Stomach smooth muscle (tissue), 2 donors: ENCODE results near the gene KIAA1549.
"Not testable (repeated sequence)": the region's sequence is repeated elsewhere in the genome, so short reads cannot be mapped to it uniquely, and the experiment has no call there.

ENCODE experiments used
- H3K27ac ChIP-seq: one replicate; pipeline ENCODE4 v1.7.0; 2013; ENCODE audit warnings: mild to moderate bottlenecking, low read length, inconsistent platforms
- H3K27me3 ChIP-seq, 2 donors: one replicate each; pipeline ENCODE4 v1.7.0; 2013; ENCODE audit warnings: low read length in 2 of 2; ENCODE audit not compliant: insufficient read depth in 2 of 2, control insufficient read depth in 1 of 2
- H3K36me3 ChIP-seq, 2 donors: one replicate each; pipeline ENCODE4 v1.7.0; 2013; ENCODE audit warnings: low read length in 2 of 2; ENCODE audit not compliant: control insufficient read depth in 2 of 2, insufficient read depth in 2 of 2
- H3K4me1 ChIP-seq: one replicate; pipeline ENCODE4 v1.7.0; 2013; ENCODE audit warnings: low read length; ENCODE audit not compliant: control insufficient read depth, insufficient read depth
- H3K4me3 ChIP-seq, 2 donors: one replicate each; pipeline ENCODE4 v1.7.0; 2013; ENCODE audit warnings: low read length in 2 of 2
- H3K9ac ChIP-seq, 2 donors: one replicate each; pipeline ENCODE4 v1.7.0; 2013; ENCODE audit warnings: low read length in 2 of 2, mild to moderate bottlenecking in 1 of 2
- H3K9me3 ChIP-seq, 2 donors: one replicate each; pipeline ENCODE4 v1.7.0; 2013; ENCODE audit warnings: low read length in 2 of 2; ENCODE audit not compliant: control insufficient read depth in 2 of 2
- donor health status: healthy.
- donor health status: Pancreatic carcinoma.

Gene KIAA1549

GRCh38 chr7:138813945-138814344, 167.2 kb downstream of the KIAA1549 start:
- Histone ChIP-seq H3K27ac (no peak overlapping the region), H3K27me3 (no peaks in the 10 kb centered on the region), H3K9me3 (no peaks in the 10 kb centered on the region)

GRCh38 chr7:138811327-138811726, 169.9 kb downstream of the KIAA1549 start:
- not testable (repeated sequence) for H3K4me1 ChIP-seq, H3K36me3 ChIP-seq, H3K27me3 ChIP-seq, H3K9me3 ChIP-seq, H3K9ac ChIP-seq, H3K27ac ChIP-seq, H3K4me3 ChIP-seq

More at GRCh38 chr7:138813945-138814344, 167.2 kb downstream of the KIAA1549 start:
- Histone ChIP-seq H3K4me3 (no peak overlapping the region), H3K4me1 (no peaks in the 10 kb centered on the region), H3K36me3 (no peaks in the 10 kb centered on the region), H3K9ac (no peak overlapping the region)

- no peak overlapping the region for H3K27ac ChIP-seq
- no peaks in the 10 kb centered on the region for H3K36me3 ChIP-seq
- no peaks in the 10 kb centered on the region for H3K4me1 ChIP-seq
- no peaks in the 10 kb centered on the region for H3K27me3 ChIP-seq
- H3K9me3 ChIP-seq = peaks cover 0 to 6% of the 10 kb centered on the region in 2 donors
- H3K4me3 ChIP-seq = no peak overlapping the region
- H3K9ac ChIP-seq = no peak overlapping the region
These were observed 171.8 kb downstream of the KIAA1549 start for GRCh38 chr7:138809346-138809745.

GRCh38 chr7:138804618-138805017, 176.6 kb downstream of the KIAA1549 start:
- Histone ChIP-seq H3K36me3 (no peaks in the 10 kb centered on the region), H3K9ac (no peak overlapping the region), H3K9me3 (peaks cover 0 to 6% of the 10 kb centered on the region in 2 donors), H3K4me3 (no peak overlapping the region), H3K27me3 (no peaks in the 10 kb centered on the region), H3K27ac (no peak overlapping the region), H3K4me1 (no peaks in the 10 kb centered on the region)

- Histone ChIP-seq H3K4me1 (no peaks in the 10 kb centered on the region), H3K9me3 (peaks cover 0 to 1% of the 10 kb centered on the region in 2 donors), H3K36me3 (no peaks in the 10 kb centered on the region), H3K4me3 (no peak overlapping the region), H3K9ac (no peak overlapping the region), H3K27me3 (peaks cover 0 to under 1% of the 10 kb centered on the region in 2 donors), H3K27ac (no peak overlapping the region)
These were observed 178.5 kb downstream of the KIAA1549 start for GRCh38 chr7:138802706-138803105.

GRCh38 chr7:138801256-138801655, 179.9 kb downstream of the KIAA1549 start:
- H3K9me3 ChIP-seq = no peaks in the 10 kb centered on the region
- no peak overlapping the region for H3K4me3 ChIP-seq
- H3K9ac ChIP-seq = no peak overlapping the region
- no peaks in the 10 kb centered on the region for H3K36me3 ChIP-seq
- H3K27ac ChIP-seq = no peak overlapping the region
- H3K4me1 ChIP-seq = no peaks in the 10 kb centered on the region
- peaks cover 0 to 3% of the 10 kb centered on the region in 2 donors for H3K27me3 ChIP-seq

GRCh38 chr7:138799336-138800000, 181.7 kb downstream of the KIAA1549 start:
- no peaks in the 10 kb centered on the region for H3K4me1 ChIP-seq
- no peaks in the 10 kb centered on the region for H3K36me3 ChIP-seq
- peaks cover 0 to 3% of the 10 kb centered on the region in 2 donors for H3K27me3 ChIP-seq
- no peak overlapping the region for H3K4me3 ChIP-seq
- H3K27ac ChIP-seq = no peak overlapping the region
- no peak overlapping the region for H3K9ac ChIP-seq
- H3K9me3 ChIP-seq = no peaks in the 10 kb centered on the region

- H3K27me3 ChIP-seq = peaks cover 0 to 3% of the 10 kb centered on the region in 2 donors
- H3K9ac ChIP-seq = no peak overlapping the region
- H3K4me1 ChIP-seq = no peaks in the 10 kb centered on the region
- no peaks in the 10 kb centered on the region for H3K9me3 ChIP-seq
- no peak overlapping the region for H3K27ac ChIP-seq
- H3K36me3 ChIP-seq = no peaks in the 10 kb centered on the region
- H3K4me3 ChIP-seq = no peak overlapping the region
These were observed 182.4 kb downstream of the KIAA1549 start for GRCh38 chr7:138798836-138799235.

- Histone ChIP-seq H3K36me3 (no peaks in the 10 kb centered on the region), H3K9ac (no peak within 1 kb of the TSS), H3K9me3 (no peaks in the 10 kb centered on the region), H3K27ac (no peak within 1 kb of the TSS), H3K4me1 (no peaks in the 10 kb centered on the region), H3K27me3 (peaks cover 0 to 3% of the 10 kb centered on the region in 2 donors), H3K4me3 (no peak within 1 kb of the TSS)
These were observed 183.4 kb downstream of the KIAA1549 start, which contains the start of the genes ATP6V0A4 and TMEM213 for GRCh38 chr7:138797715-138798320. Gene ATP6V0A4, minus strand, starts transcription at chr7:138798196. Its CDS starts 26,949 bp downstream, at chr7:138771247. Gene TMEM213, plus strand, starts transcription at chr7:138797994. Its CDS starts 111 bp downstream, at chr7:138798105.

GRCh38 chr7:138797046-138797445, 184.1 kb downstream of the KIAA1549 start:
- not testable (repeated sequence) for H3K4me3 ChIP-seq, H3K27me3 ChIP-seq, H3K27ac ChIP-seq, H3K36me3 ChIP-seq, H3K9ac ChIP-seq, H3K4me1 ChIP-seq, H3K9me3 ChIP-seq

- Histone ChIP-seq H3K27me3 (peaks cover 0 to 3% of the 10 kb centered on the region in 2 donors), H3K9ac (no peak overlapping the region), H3K4me1 (no peaks in the 10 kb centered on the region), H3K4me3 (no peak overlapping the region), H3K27ac (no peak overlapping the region), H3K36me3 (no peaks in the 10 kb centered on the region), H3K9me3 (no peaks in the 10 kb centered on the region)
These were observed 185.1 kb downstream of the KIAA1549 start for GRCh38 chr7:138796038-138796615.
